HT1080 (cell line): ENCODE measurements around the gene TEP1. TPM values are rescaled to one million over a fixed set of nuclear protein-coding genes. Genes with fewer than 3 reads are reported as not detected.

Experiments
- DNase-seq: peaks from one replicate; pipeline ENCODE4 v3.0.0-alpha.2; 2015; ENCODE audit warnings: low read depth
- total RNA-seq: library from RNA; depleted of rRNA; stranded (reverse); fragments of >200 nt; shearing (Covaris generic); gene quantifications from 2 replicates; pipeline ENCODE4 v1.2.3, GENCODE V29; 2014

The TEP1 gene
- total RNA-seq, 1 experiment from 2014 or later = 9.4 TPM

GRCh38 chr14:20434701-20435581 is 21.6 kb upstream of the TEP1 start:
- no peak for DNase-seq

DNA sequence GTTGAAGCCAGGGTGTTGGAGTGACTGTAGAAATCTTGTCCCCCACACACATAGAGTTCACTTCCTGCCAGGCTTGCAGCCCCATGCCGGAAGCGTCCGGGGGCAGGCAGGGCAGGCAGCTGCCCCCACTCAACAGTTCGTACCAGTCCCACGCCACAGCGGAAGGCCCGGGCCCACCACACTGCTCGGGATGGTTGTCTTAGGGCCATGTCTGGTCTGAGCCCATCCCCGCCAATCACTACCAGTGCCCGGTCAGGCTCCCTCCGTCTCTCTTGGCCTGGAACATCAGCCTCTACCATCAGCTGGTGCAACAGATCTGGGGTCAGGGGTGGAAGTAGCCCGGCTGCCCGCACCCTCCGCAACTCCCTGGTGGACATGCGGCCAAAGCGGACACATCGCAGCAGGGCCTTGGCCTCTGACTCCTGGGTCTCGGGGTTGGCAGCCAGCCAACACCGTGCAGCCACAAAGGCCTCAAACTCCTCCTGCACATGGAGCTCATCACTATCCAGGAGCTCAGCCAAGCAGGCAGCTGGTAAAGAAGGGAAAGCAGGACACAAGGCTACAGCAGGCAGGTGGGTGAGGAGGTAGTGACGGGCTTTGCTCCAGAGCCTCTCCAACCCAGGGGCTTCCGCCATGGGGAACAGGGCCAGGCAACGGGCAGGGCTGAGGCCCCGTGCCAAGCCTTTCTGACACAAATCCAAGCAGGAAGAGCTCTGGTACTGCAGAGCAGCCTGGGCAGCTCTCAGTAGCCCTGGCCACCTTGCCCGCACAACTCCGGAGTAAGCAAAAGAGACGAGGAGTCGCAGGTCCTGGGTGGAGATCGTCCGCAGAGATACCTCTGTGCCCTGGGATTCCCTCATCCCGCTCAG is 16.7 kb upstream of the TEP1 start:
- no peak for DNase-seq

DNA sequence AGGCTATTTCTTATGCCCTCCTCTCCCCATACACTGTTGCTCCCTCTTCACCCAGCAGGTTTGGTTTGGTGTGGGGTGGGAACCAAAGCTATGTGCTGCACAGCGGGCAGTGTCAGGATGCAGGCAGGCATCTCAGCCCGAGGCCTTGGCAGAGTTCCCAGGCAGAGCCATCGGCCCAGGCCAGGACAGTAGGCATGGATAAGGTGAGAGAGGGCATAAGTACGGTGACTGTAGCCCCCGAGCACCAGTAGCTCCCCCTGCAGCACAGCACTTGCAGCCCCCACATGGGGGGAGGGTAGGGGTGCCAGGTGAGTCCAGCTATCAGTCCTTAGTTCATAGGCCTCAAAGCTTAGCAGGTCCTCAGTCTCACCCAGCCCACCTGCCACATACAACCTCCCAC is 15.5 kb upstream of the TEP1 start:
- no peak for DNase-seq

- DNase-seq = no peak
Observed at GRCh38 chr14:20428010-20428365, 14.7 kb upstream of the TEP1 start.

DNA sequence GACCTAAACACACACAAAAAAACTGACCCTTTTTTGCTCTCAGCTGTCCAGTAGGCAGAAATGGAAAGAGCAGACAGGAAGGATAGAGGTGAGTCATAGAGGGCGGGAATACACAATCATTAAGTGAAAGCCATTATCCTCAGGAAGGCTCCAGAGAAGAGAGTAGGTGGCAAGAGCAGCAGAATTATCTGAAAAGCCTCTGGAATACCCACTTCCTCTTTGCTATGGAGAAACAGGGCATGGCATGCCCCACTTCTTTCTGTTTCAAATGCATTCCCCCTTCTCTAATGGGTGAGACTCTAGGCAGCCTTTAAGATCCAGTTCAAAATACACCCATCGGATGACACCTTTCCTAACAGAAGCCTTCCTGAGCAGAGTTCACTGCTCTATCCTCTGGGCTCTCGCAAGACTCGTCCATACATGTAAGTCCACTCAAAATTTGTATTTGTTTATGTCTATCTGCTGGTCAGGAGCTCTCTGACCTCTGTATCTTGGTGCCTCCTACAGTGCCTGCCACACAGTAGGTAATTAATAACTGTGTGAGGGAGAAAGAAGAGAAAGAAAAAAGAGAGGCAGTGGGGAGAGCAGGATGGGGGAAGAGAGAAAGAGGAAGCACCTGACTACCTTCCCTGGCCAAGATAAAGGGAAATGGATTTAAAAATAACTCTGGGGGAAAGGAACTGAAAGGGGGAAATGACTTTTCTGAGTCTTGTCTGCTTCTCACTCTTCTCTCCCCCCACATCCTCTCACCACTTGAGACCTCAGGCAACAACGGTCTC is 14.1 kb upstream of the TEP1 start:
- DNase-seq = peak; percentile 82

- DNase-seq = no peak
Observed at GRCh38 chr14:20424851-20425250, 11.6 kb upstream of the TEP1 start.

DNA sequence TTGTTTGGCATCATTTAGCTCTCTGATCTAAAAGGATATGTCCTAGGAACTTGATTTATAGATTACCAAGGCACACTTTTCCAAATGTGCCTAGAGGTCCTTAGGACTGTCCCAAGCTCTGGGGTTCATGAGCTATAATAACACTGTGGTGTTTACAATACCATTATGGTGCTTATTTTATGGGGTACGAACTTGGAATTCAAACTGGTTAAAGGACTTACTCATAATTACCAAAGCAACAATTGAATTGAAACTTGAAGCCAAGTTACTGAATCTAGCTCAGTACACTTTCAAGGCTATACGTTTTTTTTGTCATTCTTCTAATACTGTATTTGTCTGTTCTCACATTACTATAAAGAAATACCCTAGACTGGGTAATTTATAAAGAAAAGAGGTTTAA is 9.6 kb upstream of the TEP1 start:
- DNase-seq = no peak

GRCh38 chr14:20421267-20421666 is 8.0 kb upstream of the TEP1 start:
- no peak for DNase-seq

DNA sequence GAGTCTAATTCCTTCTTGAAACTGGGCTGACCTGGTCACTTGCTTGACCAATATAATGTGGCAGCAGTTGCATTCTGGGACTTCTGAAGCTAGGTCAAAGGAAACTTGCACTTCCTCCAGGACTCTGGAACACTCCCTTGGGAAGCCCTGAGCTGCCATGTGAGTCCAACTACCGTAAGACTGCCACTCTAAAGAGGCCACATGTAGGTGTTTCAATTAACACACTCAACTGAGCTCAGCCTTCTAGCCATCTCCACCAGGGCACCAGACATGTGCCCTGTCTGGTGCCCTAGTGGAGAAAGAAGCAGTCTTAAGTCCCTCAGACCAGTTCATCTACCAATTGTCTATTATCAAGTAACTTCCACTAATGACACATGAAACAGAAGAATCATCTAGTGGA is 6.1 kb upstream of the TEP1 start:
- DNase-seq = no peak

DNA sequence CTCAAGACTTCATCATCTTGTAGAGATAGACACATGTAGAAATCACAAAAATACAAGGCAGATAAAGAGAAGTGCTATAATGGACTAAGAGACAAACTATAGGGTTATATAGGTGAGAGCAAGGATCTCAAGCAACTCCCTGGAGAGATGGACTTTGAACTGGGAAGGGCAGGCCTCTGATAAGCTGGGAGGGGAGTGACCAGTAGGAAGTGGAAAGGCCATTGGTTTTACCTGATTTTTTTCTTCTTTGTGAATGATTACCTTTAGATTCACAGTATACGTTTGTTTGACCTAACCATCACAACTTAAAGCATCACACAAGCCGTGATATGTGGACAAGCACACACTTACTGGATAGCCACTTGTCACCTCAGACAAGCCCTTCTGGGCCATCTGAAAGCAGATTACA is 5.2 kb upstream of the TEP1 start:
- no peak for DNase-seq

DNA sequence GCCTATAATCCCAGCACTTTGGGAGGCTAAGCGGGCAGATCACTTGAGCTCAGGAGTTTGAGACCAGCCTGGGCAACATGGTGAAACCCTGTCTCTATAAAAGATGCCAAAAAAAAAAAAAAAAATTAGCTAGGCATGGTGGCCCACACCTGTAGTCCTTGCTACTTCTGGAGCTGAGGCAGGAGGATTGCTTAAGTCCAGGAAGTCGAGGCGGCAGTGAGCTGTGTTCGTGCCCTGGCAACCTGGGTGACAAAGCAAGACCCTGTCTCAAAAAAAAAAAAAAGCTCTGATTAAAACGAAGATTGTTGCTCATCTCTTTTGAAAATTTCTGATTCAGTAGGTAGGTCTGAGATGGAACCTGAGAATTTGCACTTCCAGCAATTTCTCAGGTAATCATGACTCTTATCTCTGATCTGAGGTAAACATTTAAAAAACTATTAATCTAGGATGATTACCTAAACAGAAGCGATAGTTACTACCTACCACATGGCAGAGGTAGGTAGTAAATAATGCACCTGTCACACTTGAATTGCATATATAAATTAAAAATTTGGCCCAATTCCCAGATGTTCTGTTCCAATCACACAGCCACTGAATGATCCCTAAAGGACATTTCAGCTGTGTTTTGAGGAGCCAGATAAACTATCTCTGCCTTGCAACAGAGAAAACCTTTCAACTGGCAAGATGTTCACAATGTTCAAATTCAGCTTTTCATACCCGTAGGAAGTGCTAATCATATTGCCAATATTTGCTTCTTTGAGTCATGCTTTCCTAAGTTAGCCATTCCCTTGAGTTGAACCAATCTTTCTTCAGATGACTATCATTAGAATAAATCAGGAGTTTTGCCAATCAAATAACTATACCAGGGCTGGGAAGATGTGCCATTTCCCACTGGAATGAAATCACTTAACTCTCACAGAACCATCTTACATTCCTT is 4.2 kb upstream of the TEP1 start:
- no peak for DNase-seq

DNA sequence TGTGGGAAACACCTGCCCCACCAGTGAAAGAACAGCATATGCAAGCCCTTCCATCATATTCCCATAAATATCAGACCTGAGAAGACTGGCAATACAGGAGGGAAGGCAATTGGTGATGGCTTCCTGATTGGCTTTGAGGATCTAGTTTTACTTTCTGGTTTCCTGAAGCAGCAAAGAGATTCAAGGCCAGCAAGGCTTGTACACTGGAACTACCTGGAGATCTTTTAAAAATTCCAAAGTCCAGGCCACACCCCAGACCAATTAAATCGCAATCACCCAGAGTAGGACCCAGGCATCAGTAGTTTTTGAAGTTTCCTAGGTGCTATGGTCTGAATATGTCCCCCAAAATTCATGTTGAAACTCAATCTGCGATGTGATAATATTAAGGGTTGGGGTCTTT is 2.9 kb upstream of the TEP1 start:
- no peak for DNase-seq

DNA sequence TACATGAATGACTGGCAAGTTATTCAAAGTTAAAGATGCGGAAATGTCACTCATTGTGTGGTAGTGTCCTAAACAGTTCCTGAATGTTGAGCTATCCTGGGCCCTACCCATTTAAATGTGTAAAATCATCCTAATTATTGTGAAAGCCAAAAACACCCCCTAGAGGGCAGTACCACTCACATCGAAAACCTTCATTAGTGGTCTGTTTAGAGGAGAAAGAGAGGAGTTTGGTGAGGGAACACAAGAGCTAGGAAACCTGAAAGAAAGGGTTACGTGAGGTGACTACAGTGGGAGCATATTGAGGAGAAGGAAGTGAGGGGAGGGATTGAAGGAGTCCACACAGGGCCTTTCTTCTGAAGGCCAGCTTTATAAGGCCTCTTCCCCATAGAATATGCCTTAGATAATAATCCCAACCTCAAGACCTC is 2.5 kb upstream of the TEP1 start:
- peak; percentile 61 for DNase-seq

- peak; percentile 7 for DNase-seq
Observed at GRCh38 chr14:20413744-20414082, 412 bp upstream of the TEP1 start.

GRCh38 chr14:20412411-20412810 is 890 bp downstream of the TEP1 start:
- DNase-seq = peak; percentile 30

- peak; percentile 59 for DNase-seq
Observed at GRCh38 chr14:20409226-20409625, 4.1 kb downstream of the TEP1 start.

DNA sequence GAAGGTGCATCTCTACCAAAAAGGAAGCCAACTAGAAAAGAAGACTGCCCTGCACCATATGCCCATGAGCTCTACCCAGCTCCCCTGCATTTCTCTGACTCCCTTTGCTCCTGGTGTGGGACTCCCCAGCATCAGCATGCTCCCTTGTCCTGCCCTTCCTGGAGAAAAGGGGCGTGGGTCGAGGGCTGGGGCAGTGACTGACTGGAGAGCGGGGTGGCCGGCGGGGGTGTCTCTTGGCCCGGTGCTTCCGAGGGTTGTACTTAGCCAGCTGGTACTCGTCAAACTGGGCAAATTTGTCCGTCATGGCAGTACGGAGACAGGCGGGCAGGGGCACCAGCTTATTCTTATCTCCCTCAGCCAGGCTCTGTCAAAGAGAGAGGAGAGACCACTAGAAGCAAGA is 9.8 kb downstream of the TEP1 start:
- DNase-seq = no peak

GRCh38 chr14:20400965-20401593 is 12.2 kb downstream of the TEP1 start:
- DNase-seq = peak; percentile 93

DNA sequence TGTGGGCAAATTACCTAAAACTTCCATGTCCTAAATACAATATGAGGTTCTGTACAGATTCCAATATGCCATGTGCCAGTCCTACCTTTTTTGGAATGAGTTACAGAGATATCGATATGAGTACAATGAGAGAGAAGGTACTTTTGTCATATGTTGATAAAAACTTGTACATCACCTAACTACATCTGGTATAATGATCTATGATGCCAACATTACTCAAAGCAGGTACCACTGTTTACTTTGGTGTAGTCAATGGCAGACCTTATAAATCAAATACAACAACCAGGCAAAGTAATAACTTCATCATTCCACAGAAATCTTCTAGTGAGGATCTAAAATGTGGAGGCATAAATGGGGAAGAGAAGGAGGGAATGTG is 12.7 kb downstream of the TEP1 start:
- DNase-seq = no peak

DNA sequence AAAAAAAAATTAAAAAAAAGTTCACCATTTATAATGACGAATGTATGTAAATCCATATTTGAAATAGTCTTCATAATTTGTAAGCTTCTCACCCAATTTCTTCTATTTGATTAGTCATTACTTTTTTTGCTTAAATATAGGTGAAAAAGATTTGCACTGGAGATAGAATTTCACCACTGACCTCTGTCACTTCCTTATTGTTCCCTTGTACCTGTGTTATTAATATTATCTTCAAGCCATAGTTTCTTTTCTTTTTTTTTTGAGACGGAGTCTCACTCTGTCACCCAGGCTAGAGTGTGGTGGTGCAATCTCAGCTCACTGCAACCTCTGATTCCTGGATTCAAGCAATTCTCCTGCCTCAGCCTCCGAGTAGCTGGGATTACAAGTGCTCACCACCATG is 15.8 kb downstream of the TEP1 start:
- no peak for DNase-seq
